SK-N-SH (cell line): ENCODE measurements around the gene BAD. TPM values are rescaled to one million over a fixed set of nuclear protein-coding genes. Genes with fewer than 3 reads are reported as not detected.

Experiments
- CTCF ChIA-PET: fragments of 300-600, 350-600 bp; formaldehyde crosslinking; extraction: SDS; loops from one replicate; lab custom pipeline; 2021; lab: Yijun Ruan, JAX
- POLR2A ChIA-PET: fragments of 350-600 bp; sonication (Branson Sonifier 250); formaldehyde crosslinking; extraction: SDS; loops from one replicate; lab custom pipeline; 2020; ENCODE audit warnings: antibody characterized with exemption, inconsistent platforms; lab: Yijun Ruan, JAX
- DNase-seq: peaks from one replicate; pipeline ENCODE4 v3.0.0; 2012
- H2AFZ ChIP-seq: fragments of 200-600 bp; sonication (generic); 2 replicates; pipeline ENCODE4 v1.8.1; 2016; ENCODE audit warnings: antibody characterized with exemption, mild to moderate bottlenecking, low read depth
- H3F3A ChIP-seq: fragments of 200-600 bp; sonication (generic); replicated peaks from 2 replicates; pipeline ENCODE3; 2016; ENCODE audit warnings: antibody characterized with exemption, mild to moderate bottlenecking; ENCODE audit not compliant: insufficient read depth
- H3K27ac ChIP-seq, 2 experiments: fragments of 200-500 bp in 1 of 2; fragments of 200-600 bp in 1 of 2; sonication (Bioruptor generic) in 1 of 2; sonication (generic), shearing (Covaris generic) in 1 of 2; 2 replicates each; pipeline versions ENCODE4 v1.5.1 to v1.6.1; 2014 to 2016; ENCODE audit warnings: low read depth in 2 of 2, inconsistent platforms in 1 of 2, low read length in 1 of 2, mild to moderate bottlenecking in 1 of 2, mixed read lengths in 1 of 2
- H3K27me3 ChIP-seq: fragments of 200-600 bp; sonication (generic), shearing (Covaris generic); 2 replicates; pipeline ENCODE4 v1.6.1; 2016; ENCODE audit warnings: mixed run types; ENCODE audit not compliant: insufficient read depth
- H3K36me3 ChIP-seq, 2 experiments: fragments of 200-500 bp in 1 of 2; fragments of 200-600 bp in 1 of 2; sonication (Bioruptor generic) in 1 of 2; sonication (generic) in 1 of 2; replicated peaks in 1 of 2; 2 replicates each; pipeline versions ENCODE3 to v1.5.1; 2014 to 2016; ENCODE audit warnings: low read length in 1 of 2, mild to moderate bottlenecking in 1 of 2; ENCODE audit not compliant: insufficient read depth in 2 of 2, control insufficient read depth in 1 of 2
- H3K4me1 ChIP-seq, 2 experiments: fragments of 200-500 bp in 1 of 2; fragments of 200-600 bp in 1 of 2; sonication (Bioruptor generic) in 1 of 2; sonication (generic), shearing (Covaris generic) in 1 of 2; 2 replicates each; pipeline versions ENCODE4 v1.5.1 to v1.6.1; 2014 to 2016; ENCODE audit warnings: low read depth in 1 of 2, low read length in 1 of 2, mixed run types in 1 of 2; ENCODE audit not compliant: insufficient read depth in 2 of 2, control insufficient read depth in 1 of 2
- H3K4me2 ChIP-seq: fragments of 200-600 bp; sonication (generic), shearing (Covaris generic); 2 replicates; pipeline ENCODE4 v1.6.1; 2017; ENCODE audit warnings: mixed run types
- H3K4me3 ChIP-seq, 2 experiments: fragments of 200-500 bp in 1 of 2; fragments of 200-600 bp in 1 of 2; sonication (Bioruptor generic) in 1 of 2; sonication (generic), shearing (Covaris generic) in 1 of 2; 2 replicates each; pipeline versions ENCODE4 v1.5.1 to v1.8.1; 2014 to 2016; ENCODE audit warnings: low read depth in 2 of 2, inconsistent platforms in 1 of 2, low read length in 1 of 2, mild to moderate bottlenecking in 1 of 2, mixed read lengths in 1 of 2, moderate library complexity in 1 of 2
- H3K79me2 ChIP-seq: fragments of 200-600 bp; sonication (generic); 2 replicates; pipeline ENCODE4 v1.8.1; 2017; ENCODE audit warnings: mild to moderate bottlenecking; ENCODE audit not compliant: insufficient read depth
- H3K9ac ChIP-seq: fragments of 200-600 bp; sonication (generic); 2 replicates; pipeline ENCODE4 v1.6.1; 2017; ENCODE audit warnings: mixed run types
- H3K9me2 ChIP-seq: fragments of 200-600 bp; sonication (generic); 2 replicates; pipeline ENCODE4 v1.6.1; 2017; ENCODE audit warnings: mixed run types
- H3K9me3 ChIP-seq: fragments of 200-600 bp; sonication (generic); 2 replicates; pipeline ENCODE4 v1.6.1; 2017; ENCODE audit warnings: mixed run types, mild to moderate bottlenecking, moderate library complexity
- H4K20me1 ChIP-seq: fragments of 200-600 bp; sonication (generic); 2 replicates; pipeline ENCODE4 v1.6.1; 2017; ENCODE audit warnings: mild to moderate bottlenecking, mixed run types; ENCODE audit not compliant: insufficient read depth
- CHD2 ChIP-seq: fragments of 150-350 bp; IDR thresholded peaks from 2 replicates; pipeline ENCODE4 v1.6.1; 2018; ENCODE audit warnings: low read length; ENCODE audit not compliant: partially characterized antibody
- ELF1 ChIP-seq: IDR thresholded peaks from 2 replicates; pipeline ENCODE4 v1.4.0; 2012
- EP300 ChIP-seq, 2 experiments: IDR thresholded peaks; 2 replicates each; pipeline versions ENCODE4 v1.4.0 to v1.6.1; 2012; ENCODE audit warnings: borderline replicate concordance in 1 of 2, low read depth in 1 of 2, low read length in 1 of 2
- EZH2phosphoT487 ChIP-seq: fragments of 200-600 bp; sonication (generic); IDR thresholded peaks from 2 replicates; pipeline ENCODE4 v1.6.1; 2017; ENCODE audit warnings: low read depth, mixed run types, mild to moderate bottlenecking, antibody characterized with exemption, moderate library complexity, borderline replicate concordance
- FOSL2 ChIP-seq: IDR thresholded peaks from 2 replicates; pipeline ENCODE4 v1.4.0; 2012; ENCODE audit warnings: low read depth, mild to moderate bottlenecking, moderate library complexity, borderline replicate concordance
- FOXJ3 ChIP-seq: sonication (generic); formaldehyde crosslinking; IDR thresholded peaks from 2 replicates; pipeline ENCODE4 v1.5.1; 2020; ENCODE audit warnings: mild to moderate bottlenecking, missing genetic modification reagents
- GATA2 ChIP-seq: sonication (generic); formaldehyde crosslinking; IDR thresholded peaks from 2 replicates; pipeline ENCODE4 v1.5.0; 2020; ENCODE audit warnings: mild to moderate bottlenecking, missing genetic modification reagents
- MXI1 ChIP-seq: IDR thresholded peaks from 2 replicates; pipeline ENCODE4 v1.6.1; 2012; ENCODE audit warnings: mild to moderate bottlenecking, low read depth, low read length, improper control_type of control experiment
- NRF1 ChIP-seq: IDR thresholded peaks from 2 replicates; pipeline ENCODE4 v1.6.1; 2012; ENCODE audit warnings: low read depth, mild to moderate bottlenecking, low read length
- POLR2AphosphoS5 ChIP-seq: IDR thresholded peaks from 2 replicates; pipeline ENCODE4 v1.6.1; 2012; ENCODE audit warnings: low read depth, low read length
- RFX5 ChIP-seq: IDR thresholded peaks from 2 replicates; pipeline ENCODE4 v1.6.1; 2012; ENCODE audit warnings: mild to moderate bottlenecking, improper control_type of control experiment, low read length
- SIN3A ChIP-seq: IDR thresholded peaks from 2 replicates; pipeline ENCODE4 v1.6.1; 2012; ENCODE audit warnings: low read depth, mild to moderate bottlenecking, low read length, moderate library complexity, borderline replicate concordance
- SMC3 ChIP-seq: IDR thresholded peaks from 2 replicates; pipeline ENCODE4 v1.6.1; 2012; ENCODE audit warnings: low read depth, low read length, improper control_type of control experiment
- TAF1 ChIP-seq: IDR thresholded peaks from 2 replicates; pipeline ENCODE4 v1.6.1; 2012; ENCODE audit warnings: low read depth, mild to moderate bottlenecking, low read length, moderate library complexity, borderline replicate concordance
- TCF12 ChIP-seq: IDR thresholded peaks from 2 replicates; pipeline ENCODE4 v1.4.0; 2012
- TEAD4 ChIP-seq: IDR thresholded peaks from 2 replicates; pipeline ENCODE4 v1.4.0; 2012; ENCODE audit warnings: mild to moderate bottlenecking, borderline replicate concordance; ENCODE audit not compliant: insufficient read depth
- YY1 ChIP-seq: IDR thresholded peaks from 2 replicates; pipeline ENCODE4 v1.4.0; 2012; ENCODE audit warnings: low read depth, mild to moderate bottlenecking
- WGBS: methylation state at CpG from one replicate; pipeline ENCODE4 v1.1.6; 2017; ENCODE audit warnings: low lambda C conversion rate; 5-methylcytosine and 5-hydroxymethylcytosine counted together
- polyA plus RNA-seq, 3 experiments: library from polyadenylated mRNA; depleted of rRNA; stranded (reverse); fragments of >200 nt; gene quantifications; 2 replicates each; pipeline ENCODE4 v1.2.3, GENCODE V29; 2012
- TF ChIP-seq, protein P1 (sequence below): fragments of 150-350 bp; IDR thresholded peaks from 2 replicates; pipeline ENCODE4 v1.6.1; 2017; ENCODE audit warnings: antibody characterized with exemption, low read length, low read depth, borderline replicate concordance
- TF ChIP-seq, protein P2 (sequence below): fragments of 200-600 bp; sonication (generic); IDR thresholded peaks from 2 replicates; pipeline ENCODE4 v1.6.1; 2017; ENCODE audit warnings: antibody characterized with exemption, mild to moderate bottlenecking, moderate library complexity
- TF ChIP-seq, protein P3 (sequence below): IDR thresholded peaks from 2 replicates; pipeline ENCODE4 v1.4.0; 2012; ENCODE audit warnings: low read depth
- TF ChIP-seq, protein P4 (sequence below): IDR thresholded peaks from 2 replicates; pipeline ENCODE4; 2012
- TF ChIP-seq, protein P5 (sequence below): fragments of 150-350 bp; IDR thresholded peaks from 2 replicates; pipeline ENCODE4 v1.6.1; 2016; ENCODE audit warnings: mild to moderate bottlenecking, low read depth, low read length

Gene BAD
- polyA plus RNA-seq, 1 of the 3 experiments (the other 2 are of a cell fraction) = 80.9 TPM

DNA sequence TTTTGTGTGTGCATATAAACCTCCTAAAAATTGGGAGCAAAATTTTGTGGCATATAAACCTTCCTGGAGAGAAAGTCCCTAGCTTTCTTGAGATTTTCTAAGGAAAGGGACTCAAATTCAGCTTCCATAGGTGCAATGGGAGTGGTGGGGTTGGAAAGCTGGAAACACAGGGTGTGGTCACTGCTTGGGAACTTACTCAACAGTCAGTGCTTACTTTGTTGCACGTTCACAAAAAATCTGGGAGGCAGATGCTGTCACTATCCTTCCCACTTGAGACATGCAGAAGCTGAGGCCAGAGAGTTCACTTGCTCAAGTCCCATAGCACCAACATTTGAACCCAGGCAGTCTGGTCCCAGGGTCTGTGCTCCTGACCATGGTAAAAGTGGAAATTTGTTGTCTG, 11.8 kb upstream of the BAD start:
- H3K9ac ChIP-seq = no peak overlapping the region
- CTCF ChIA-PET = interaction anchor here (1.7 to 1.9 kb wide), 2 partner anchors 11 to 26 kb away, joined by 5 to 12 read pairs; partner anchors contain the start of genes BAD and GPR137
- no peaks in the 10 kb centered on the region for H3K9me2 ChIP-seq
- POLR2A ChIA-PET = interaction anchor here (0.6 to 0.7 kb wide), 2 partner anchors 8 to 18 kb away, joined by 3 read pairs; no protein-coding TSS in a partner anchor
- no peak overlapping the region for H3K4me3 ChIP-seq
- H3K4me2 ChIP-seq = no peak overlapping the region
- H3K9me3 ChIP-seq = no peaks in the 10 kb centered on the region
- no peaks in the 10 kb centered on the region for H3F3A ChIP-seq
- H3K79me2 ChIP-seq = no peaks in the 10 kb centered on the region
- peaks cover 13% of the 10 kb centered on the region for H3K27me3 ChIP-seq
- TF ChIP-seq, protein P1, sequence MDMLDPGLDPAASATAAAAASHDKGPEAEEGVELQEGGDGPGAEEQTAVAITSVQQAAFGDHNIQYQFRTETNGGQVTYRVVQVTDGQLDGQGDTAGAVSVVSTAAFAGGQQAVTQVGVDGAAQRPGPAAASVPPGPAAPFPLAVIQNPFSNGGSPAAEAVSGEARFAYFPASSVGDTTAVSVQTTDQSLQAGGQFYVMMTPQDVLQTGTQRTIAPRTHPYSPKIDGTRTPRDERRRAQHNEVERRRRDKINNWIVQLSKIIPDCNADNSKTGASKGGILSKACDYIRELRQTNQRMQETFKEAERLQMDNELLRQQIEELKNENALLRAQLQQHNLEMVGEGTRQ = no peak
- TF ChIP-seq, protein P2, sequence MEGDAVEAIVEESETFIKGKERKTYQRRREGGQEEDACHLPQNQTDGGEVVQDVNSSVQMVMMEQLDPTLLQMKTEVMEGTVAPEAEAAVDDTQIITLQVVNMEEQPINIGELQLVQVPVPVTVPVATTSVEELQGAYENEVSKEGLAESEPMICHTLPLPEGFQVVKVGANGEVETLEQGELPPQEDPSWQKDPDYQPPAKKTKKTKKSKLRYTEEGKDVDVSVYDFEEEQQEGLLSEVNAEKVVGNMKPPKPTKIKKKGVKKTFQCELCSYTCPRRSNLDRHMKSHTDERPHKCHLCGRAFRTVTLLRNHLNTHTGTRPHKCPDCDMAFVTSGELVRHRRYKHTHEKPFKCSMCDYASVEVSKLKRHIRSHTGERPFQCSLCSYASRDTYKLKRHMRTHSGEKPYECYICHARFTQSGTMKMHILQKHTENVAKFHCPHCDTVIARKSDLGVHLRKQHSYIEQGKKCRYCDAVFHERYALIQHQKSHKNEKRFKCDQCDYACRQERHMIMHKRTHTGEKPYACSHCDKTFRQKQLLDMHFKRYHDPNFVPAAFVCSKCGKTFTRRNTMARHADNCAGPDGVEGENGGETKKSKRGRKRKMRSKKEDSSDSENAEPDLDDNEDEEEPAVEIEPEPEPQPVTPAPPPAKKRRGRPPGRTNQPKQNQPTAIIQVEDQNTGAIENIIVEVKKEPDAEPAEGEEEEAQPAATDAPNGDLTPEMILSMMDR = no peak
- TF ChIP-seq FOSL2 (no peak), TEAD4 (no peak), TCF12 (no peak), YY1 (no peak), ELF1 (no peak), EZH2phosphoT487 (no peak), RFX5 (no peak), TAF1 (no peak)
- TF ChIP-seq, protein P3, sequence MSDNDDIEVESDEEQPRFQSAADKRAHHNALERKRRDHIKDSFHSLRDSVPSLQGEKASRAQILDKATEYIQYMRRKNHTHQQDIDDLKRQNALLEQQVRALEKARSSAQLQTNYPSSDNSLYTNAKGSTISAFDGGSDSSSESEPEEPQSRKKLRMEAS = no peak
- H3K36me3 ChIP-seq = no peaks in the 10 kb centered on the region
- DNase-seq = no peak
- H4K20me1 ChIP-seq = no peaks in the 10 kb centered on the region
- H3K4me1 ChIP-seq = peaks cover 0 to 5% of the 10 kb centered on the region in 2 experiments; a peak in 1 of 4 replicates
- WGBS = 25% methylated on average over 1 of the region's 1 CpG
- H3K27ac ChIP-seq = no peak overlapping the region
- H2AFZ ChIP-seq = no peak overlapping the region

DNA sequence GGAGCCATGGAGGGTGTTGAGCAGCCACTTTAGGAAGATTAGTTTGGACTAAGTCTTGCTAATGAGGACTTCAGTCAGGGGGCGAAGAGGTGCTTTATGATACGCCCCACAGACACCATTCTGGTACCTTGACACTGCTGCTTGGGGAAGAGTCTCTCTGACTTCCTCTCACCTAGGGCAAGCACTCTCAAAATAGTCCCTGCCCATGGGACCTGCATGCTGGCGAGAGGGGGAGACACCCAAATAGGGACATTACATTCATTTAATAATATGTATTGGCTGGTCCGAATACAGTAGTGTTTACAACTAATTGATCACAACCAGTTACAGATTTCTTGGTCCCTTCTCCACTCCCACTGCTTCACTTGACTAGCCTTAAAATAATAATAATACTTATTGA, 11.3 kb upstream of the BAD start:
- no peaks in the 10 kb centered on the region for H3K9me2 ChIP-seq
- 88% methylated on average over 3 of the region's 4 CpGs for WGBS
- H3K36me3 ChIP-seq = no peaks in the 10 kb centered on the region
- H3K27me3 ChIP-seq = peaks cover 18% of the 10 kb centered on the region
- DNase-seq = no peak
- no peak overlapping the region for H2AFZ ChIP-seq
- no peak overlapping the region for H3K27ac ChIP-seq
- H3K79me2 ChIP-seq = no peaks in the 10 kb centered on the region
- no peak overlapping the region for H3K4me3 ChIP-seq
- H3K9ac ChIP-seq = no peak overlapping the region
- POLR2A ChIA-PET = interaction anchor here (0.7 kb wide), 1 partner anchor 18 kb away, joined by 3 read pairs; no protein-coding TSS in a partner anchor
- H4K20me1 ChIP-seq = no peaks in the 10 kb centered on the region
- peaks cover under 1% of the 10 kb centered on the region for H3F3A ChIP-seq
- H3K4me1 ChIP-seq = peaks cover 0 to 9% of the 10 kb centered on the region in 2 experiments; a peak in 1 of 4 replicates
- CTCF ChIA-PET = interaction anchor here (1.6 to 1.9 kb wide), 2 partner anchors 8 to 24 kb away, joined by 8 to 12 read pairs; no protein-coding TSS in a partner anchor
- H3K4me2 ChIP-seq = no peak overlapping the region
- H3K9me3 ChIP-seq = no peaks in the 10 kb centered on the region
- no peak for TF ChIP-seq CHD2
- TF ChIP-seq SMC3 = no peak
- no peak for TF ChIP-seq EP300 (IDR thresholded peaks at IDR 0.05; ENCODE audit: borderline replicate concordance in 1 of 2, low read depth in 1 of 2, low read length in 1 of 2)
- TF ChIP-seq, protein P4, sequence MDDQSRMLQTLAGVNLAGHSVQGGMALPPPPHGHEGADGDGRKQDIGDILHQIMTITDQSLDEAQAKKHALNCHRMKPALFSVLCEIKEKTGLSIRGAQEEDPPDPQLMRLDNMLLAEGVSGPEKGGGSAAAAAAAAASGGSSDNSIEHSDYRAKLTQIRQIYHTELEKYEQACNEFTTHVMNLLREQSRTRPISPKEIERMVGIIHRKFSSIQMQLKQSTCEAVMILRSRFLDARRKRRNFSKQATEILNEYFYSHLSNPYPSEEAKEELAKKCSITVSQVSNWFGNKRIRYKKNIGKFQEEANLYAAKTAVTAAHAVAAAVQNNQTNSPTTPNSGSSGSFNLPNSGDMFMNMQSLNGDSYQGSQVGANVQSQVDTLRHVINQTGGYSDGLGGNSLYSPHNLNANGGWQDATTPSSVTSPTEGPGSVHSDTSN = no peak
- TF ChIP-seq, protein P5, sequence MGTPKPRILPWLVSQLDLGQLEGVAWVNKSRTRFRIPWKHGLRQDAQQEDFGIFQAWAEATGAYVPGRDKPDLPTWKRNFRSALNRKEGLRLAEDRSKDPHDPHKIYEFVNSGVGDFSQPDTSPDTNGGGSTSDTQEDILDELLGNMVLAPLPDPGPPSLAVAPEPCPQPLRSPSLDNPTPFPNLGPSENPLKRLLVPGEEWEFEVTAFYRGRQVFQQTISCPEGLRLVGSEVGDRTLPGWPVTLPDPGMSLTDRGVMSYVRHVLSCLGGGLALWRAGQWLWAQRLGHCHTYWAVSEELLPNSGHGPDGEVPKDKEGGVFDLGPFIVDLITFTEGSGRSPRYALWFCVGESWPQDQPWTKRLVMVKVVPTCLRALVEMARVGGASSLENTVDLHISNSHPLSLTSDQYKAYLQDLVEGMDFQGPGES = no peak
- TF ChIP-seq GATA2 = no peak
- TF ChIP-seq NRF1 = no peak
- no peak for TF ChIP-seq FOXJ3
- TF ChIP-seq, protein P1 = no peak
- no peak for TF ChIP-seq MXI1
- TF ChIP-seq SIN3A = no peak
- no peak for TF ChIP-seq FOSL2
- no peak for TF ChIP-seq POLR2AphosphoS5
